Endothelial cell of umbilical vein (primary cell): ENCODE data around the gene STX1A. TPM values are rescaled to one million over a fixed set of nuclear protein-coding genes. Genes with fewer than 3 reads are reported as not detected.

Source experiments
- BruUV-seq: library from RNA; stranded (reverse); fragments of 400-500 nt; replicated peaks from 2 replicates; lab custom pipeline; 2021; lab: Mats Ljungman, UMichigan
- CTCF ChIA-PET: fragments of 300-600, 350-600 bp; sonication (Branson Sonifier 250); formaldehyde crosslinking; loops from one replicate; lab custom pipeline; 2021; ENCODE audit warnings: antibody characterized with exemption, inconsistent platforms; lab: Charles Lee
- POLR2A ChIA-PET: fragments of 300-600, 350-600 bp; sonication (Branson Sonifier 250); formaldehyde crosslinking; loops from one replicate; lab custom pipeline; 2021; ENCODE audit warnings: antibody characterized with exemption, inconsistent platforms; lab: Charles Lee
- DNase-seq: peaks from one replicate; pipeline ENCODE4 v3.0.0-alpha.2; 2011; ENCODE audit warnings: low read depth, low spot score
- FAIRE-seq: peaks from 2 replicates; lab custom pipeline; 2011; peaks lifted over from hg19 to GRCh38; lab: Jason Lieb, UNC
- H2AFZ ChIP-seq: 2 replicates; pipeline ENCODE4 v1.6.0; 2012; ENCODE audit warnings: low read depth, low read length, control low read depth, inconsistent platforms
- H3K27ac ChIP-seq: 2 replicates; pipeline ENCODE4 v1.5.1; 2011; ENCODE audit warnings: low read depth, mild to moderate bottlenecking, control low read depth, low read length, moderate library complexity; ENCODE audit not compliant: insufficient read depth
- H3K27me3 ChIP-seq, 2 experiments: 2 replicates each; pipeline versions ENCODE4 v1.6.0 to v1.6.1; 2011; ENCODE audit warnings: low read length in 2 of 2, mixed read lengths in 1 of 2; ENCODE audit not compliant: control insufficient read depth in 2 of 2, insufficient read depth in 2 of 2
- H3K36me3 ChIP-seq, 2 experiments: 2 replicates in 1 of 2; 3 replicates in 1 of 2; pipeline ENCODE4 v1.5.1; 2011; ENCODE audit warnings: low read length in 2 of 2, mild to moderate bottlenecking in 1 of 2, moderate library complexity in 1 of 2; ENCODE audit not compliant: control insufficient read depth in 2 of 2, insufficient read depth in 2 of 2; ENCODE audit errors: extremely low read depth in 1 of 2
- H3K4me1 ChIP-seq: 3 replicates; pipeline ENCODE4 v1.5.1; 2011; ENCODE audit warnings: mild to moderate bottlenecking, low read length; ENCODE audit not compliant: control insufficient read depth, insufficient read depth; ENCODE audit errors: extremely low read depth
- H3K4me2 ChIP-seq: 2 replicates; pipeline ENCODE4 v1.6.1; 2011; ENCODE audit warnings: low read length, control low read depth, mixed read lengths; ENCODE audit not compliant: insufficient read depth
- H3K4me3 ChIP-seq, 3 experiments: fragments of 200-600 bp in 1 of 3; sonication (generic), shearing (Covaris generic) in 1 of 3; replicated peaks in 1 of 3; 2 replicates each; pipeline ENCODE4 v1.5.1; 2011 to 2016; ENCODE audit warnings: control low read depth in 3 of 3, low read length in 3 of 3, mild to moderate bottlenecking in 2 of 3, inconsistent platforms in 1 of 3, low read depth in 1 of 3, moderate library complexity in 1 of 3; ENCODE audit not compliant: insufficient read depth in 1 of 3
- H3K79me2 ChIP-seq: 2 replicates; pipeline ENCODE4 v1.6.0; 2012; ENCODE audit warnings: low read length, inconsistent platforms; ENCODE audit not compliant: control insufficient read depth, insufficient read depth
- H3K9ac ChIP-seq: replicated peaks from 2 replicates; pipeline ENCODE3; 2011; ENCODE audit warnings: low read length, control low read depth; ENCODE audit not compliant: insufficient read depth; ENCODE audit errors: extremely low read depth
- H3K9me1 ChIP-seq: replicated peaks from 3 replicates; pipeline ENCODE4 v1.6.0; 2011; ENCODE audit warnings: mild to moderate bottlenecking, low read length; ENCODE audit not compliant: control insufficient read depth, insufficient read depth; ENCODE audit errors: extremely low read depth
- H3K9me3 ChIP-seq: replicated peaks from 2 replicates; pipeline ENCODE4 v1.5.1; 2012; ENCODE audit warnings: low read length, inconsistent platforms; ENCODE audit not compliant: control insufficient read depth, insufficient read depth
- H4K20me1 ChIP-seq: replicated peaks from 2 replicates; pipeline ENCODE3; 2011; ENCODE audit warnings: mild to moderate bottlenecking, low read length; ENCODE audit not compliant: control insufficient read depth, insufficient read depth; ENCODE audit errors: extremely low read depth
- CTCF ChIP-seq, 2 donors: IDR thresholded peaks; 1 replicate in 1 of 2; 2 replicates in 1 of 2; pipeline ENCODE4 v1.5.1; 2011; ENCODE audit warnings: low read length in 2 of 2, mild to moderate bottlenecking in 2 of 2, moderate library complexity in 2 of 2, control low read depth in 1 of 2, inconsistent platforms in 1 of 2, low read depth in 1 of 2; ENCODE audit not compliant: insufficient read depth in 1 of 2; ENCODE audit errors: extremely low read depth in 1 of 2
- EZH2 ChIP-seq: IDR thresholded peaks from 2 replicates; pipeline ENCODE4 v1.6.1; 2012; ENCODE audit warnings: borderline replicate concordance, low read depth, mild to moderate bottlenecking, moderate library complexity, low read length, inconsistent platforms; ENCODE audit not compliant: severe bottlenecking
- FOS ChIP-seq: IDR thresholded peaks from 2 replicates; pipeline ENCODE4 v1.6.1; 2011; ENCODE audit warnings: mild to moderate bottlenecking, low read length, moderate library complexity, borderline replicate concordance; ENCODE audit not compliant: insufficient read depth
- GATA2 ChIP-seq: IDR thresholded peaks from 2 replicates; pipeline ENCODE4 v1.7.0; 2011; ENCODE audit warnings: low read depth, mild to moderate bottlenecking, moderate library complexity, mixed read lengths, low read length; ENCODE audit not compliant: insufficient read length, insufficient read depth
- JUN ChIP-seq: IDR thresholded peaks from 2 replicates; pipeline ENCODE4 v1.6.1; 2011; ENCODE audit warnings: borderline replicate concordance, low read depth; ENCODE audit not compliant: insufficient read length, insufficient read depth
- MYC ChIP-seq: IDR thresholded peaks from one replicate; pipeline ENCODE4 v1.6.1; 2011; ENCODE audit warnings: mild to moderate bottlenecking, low read depth, low read length
- POLR2A ChIP-seq: IDR thresholded peaks from 2 replicates; pipeline ENCODE4 v1.6.1; 2012; ENCODE audit warnings: low read depth, mild to moderate bottlenecking, control low read depth, low read length
- POLR2AphosphoS5 ChIP-seq: IDR thresholded peaks from 2 replicates; pipeline ENCODE4 v1.6.1; 2012; ENCODE audit warnings: low read depth, mild to moderate bottlenecking, control low read depth, low read length, moderate library complexity; ENCODE audit not compliant: insufficient read depth
- dilution Hi-C: fragments of 300-500 bp; cut with MboI; formaldehyde crosslinking; loops from one replicate; pipeline ENCODE4 v1.15.0; 2019; ENCODE audit warnings: low sequenced_read_pairs; ENCODE audit not compliant: extremely low pct_ligation_motif_present
- intact Hi-C: fragments of 100-400 bp; cut with micrococcal nuclease; formaldehyde crosslinking; loops from one replicate; pipeline ENCODE4 v1.10.0; 2022
- polyA plus RNA-seq, 4 experiments: library from polyadenylated mRNA; depleted of rRNA in 3 of 4; stranded (reverse) in 3 of 4; unstranded in 1 of 4; fragments of >200 nt; gene quantifications; 2 replicates each; pipeline versions ENCODE4 v1.2.1 to v1.2.3, GENCODE V29; 2011 to 2012; ENCODE audit warnings: missing spikeins in 1 of 4
- total RNA-seq: library from RNA; stranded (reverse); gene quantifications from 2 replicates; pipeline ENCODE4 v1.2.3, GENCODE V29; 2021
- TF ChIP-seq, protein P1 (sequence below): IDR thresholded peaks from 2 replicates; pipeline ENCODE4 v1.6.1; 2011; ENCODE audit not compliant: insufficient read depth, insufficient read length

The STX1A gene
- total and polyA plus RNA-seq, 2 donors (not counting 3 experiments of a cell fraction or from before 2014, with no cell fraction given) = 13.1 to 20.8 TPM

DNA sequence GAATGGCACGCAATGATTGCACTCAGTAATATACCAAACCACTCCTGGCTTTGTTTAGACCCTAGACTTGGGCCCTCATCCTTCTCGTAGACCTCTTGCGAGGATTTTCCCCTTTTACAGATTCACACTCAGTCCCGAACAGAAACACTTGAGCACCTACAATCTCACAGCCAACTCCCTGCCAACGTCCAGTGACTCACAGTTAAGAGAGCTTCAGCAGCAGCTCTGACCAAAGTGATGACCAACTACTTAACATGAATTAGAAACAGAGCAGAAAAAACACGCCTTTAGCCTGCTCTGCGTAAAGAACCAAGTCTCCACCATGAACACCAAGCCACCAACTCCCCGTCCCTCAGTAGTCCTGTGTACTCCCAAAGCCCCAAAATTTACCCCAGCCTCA, 38.4 kb downstream of the STX1A start:
- Histone ChIP-seq H3K4me2 (no peak overlapping the region), H3K4me1 (peaks cover 14% of the 10 kb centered on the region), H3K36me3 (peaks cover 0 to 4% of the 10 kb centered on the region in 2 experiments), H3K4me3 (no peak overlapping the region), H3K79me2 (peaks cover 50% of the 10 kb centered on the region), H3K9me1 (no peaks in the 10 kb centered on the region), H4K20me1 (no peaks in the 10 kb centered on the region), H2AFZ (no peak overlapping the region), H3K27ac (no peak overlapping the region), H3K27me3 (no peaks in the 10 kb centered on the region), H3K9me3 (no peaks in the 10 kb centered on the region), H3K9ac (no peak overlapping the region)
- CTCF ChIA-PET = interaction anchor here (1.0 to 1.2 kb wide), 2 partner anchors 13 to 20 kb away, joined by 3 to 4 read pairs; partner anchors contain the start of gene VPS37D
- FAIRE-seq (no peak), DNase-seq (no peak)
- BruUV-seq = no TSS peak
- POLR2A ChIA-PET = no interaction called here
- dilution Hi-C loops = no loop called here
- TF ChIP-seq JUN = no peak
- TF ChIP-seq GATA2 = no peak
- no peak for TF ChIP-seq POLR2A
- TF ChIP-seq FOS = no peak
- no peak for TF ChIP-seq MYC
- intact Hi-C loops = no loop called here

DNA sequence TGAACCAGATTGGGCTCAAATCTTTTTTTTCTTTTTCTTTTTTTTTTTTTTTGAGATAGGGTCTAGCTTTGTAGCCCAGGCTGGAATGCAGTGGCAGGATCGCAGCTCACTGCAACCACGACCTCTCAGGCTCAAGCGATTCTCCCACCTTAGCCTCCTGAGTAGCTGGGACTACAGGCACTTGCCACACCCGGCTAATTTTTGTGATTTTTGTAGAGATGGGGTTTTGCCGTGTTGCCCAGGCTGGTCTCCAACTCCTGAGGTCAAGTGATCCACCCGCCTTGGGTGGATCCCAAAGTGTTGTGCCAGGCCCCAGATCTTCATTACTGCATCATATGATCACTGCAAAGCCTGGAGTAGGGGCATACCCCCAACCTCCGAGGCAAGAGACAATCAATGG, 39.0 kb downstream of the STX1A start:
- H3K4me3 ChIP-seq = no peak overlapping the region
- H3K36me3 ChIP-seq = peaks cover 0 to 4% of the 10 kb centered on the region in 2 experiments
- peaks cover 14% of the 10 kb centered on the region for H3K4me1 ChIP-seq
- H3K27ac ChIP-seq = no peak overlapping the region
- H3K9me3 ChIP-seq = no peaks in the 10 kb centered on the region
- no peaks in the 10 kb centered on the region for H3K9me1 ChIP-seq
- DNase-seq (no peak), FAIRE-seq (no peak)
- peaks cover 49% of the 10 kb centered on the region for H3K79me2 ChIP-seq
- POLR2A ChIA-PET = no interaction called here
- BruUV-seq = no TSS peak
- dilution Hi-C loops (no loop called here), intact Hi-C loops (no loop called here)
- H4K20me1 ChIP-seq = no peaks in the 10 kb centered on the region
- no peak overlapping the region for H3K9ac ChIP-seq
- no peak for TF ChIP-seq EZH2
- no peak for TF ChIP-seq JUN
- TF ChIP-seq MYC = no peak
- no peak for TF ChIP-seq POLR2A
- TF ChIP-seq POLR2AphosphoS5 = no peak
- no peak for TF ChIP-seq CTCF (IDR thresholded peaks at IDR 0.05; ENCODE audit: extremely low read depth in 1 of 2, insufficient read depth in 1 of 2, low read depth in 1 of 2, low read length in 2 of 2)
- TF ChIP-seq GATA2 = no peak
- TF ChIP-seq, protein P1, sequence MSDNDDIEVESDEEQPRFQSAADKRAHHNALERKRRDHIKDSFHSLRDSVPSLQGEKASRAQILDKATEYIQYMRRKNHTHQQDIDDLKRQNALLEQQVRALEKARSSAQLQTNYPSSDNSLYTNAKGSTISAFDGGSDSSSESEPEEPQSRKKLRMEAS = no peak
- no peak for TF ChIP-seq FOS
- no peak overlapping the region for H3K4me2 ChIP-seq
- H3K27me3 ChIP-seq = no peaks in the 10 kb centered on the region
- CTCF ChIA-PET = interaction anchor here (1.0 to 1.2 kb wide), 2 partner anchors 13 to 21 kb away, joined by 3 to 4 read pairs; partner anchors contain the start of gene VPS37D
- no peak overlapping the region for H2AFZ ChIP-seq
